Pancreas (tissue), 10 donors: ENCODE results near the gene ZNF83. TPM values are rescaled to one million over a fixed set of nuclear protein-coding genes. Genes with fewer than 3 reads are reported as not detected.

Experiments used
- ATAC-seq, 4 donors: fragments of 200-7000 bp; cut with Tn5 transposase; one replicate each; pipeline versions ENCODE4 v1.8.0 to v1.9.1; 2020; ENCODE audit warnings: mild to moderate bottlenecking in 4 of 4, moderate library complexity in 4 of 4
- DNase-seq, 6 donors: peaks; one replicate each; pipeline ENCODE4 v3.0.0-alpha.2; 2020
- FAIRE-seq: peaks from 2 replicates; lab custom pipeline; 2012; peaks lifted over from hg19 to GRCh38; lab: Jason Lieb, UNC
- H3K27ac ChIP-seq, 4 donors: fragments of 200-600 bp; sonication (generic); 1 replicate in 3 of 4; 2 replicates in 1 of 4; pipeline versions ENCODE4 v1.5.0 to v1.8.0; 2020
- H3K27me3 ChIP-seq, 4 donors: fragments of 200-600 bp; one replicate each; pipeline ENCODE4 v1.8.0; 2021
- H3K36me3 ChIP-seq, 3 donors: fragments of 200-600 bp; sonication (generic) in 1 of 3; one replicate each; pipeline versions ENCODE4 v1.5.0 to v1.8.0; 2020 to 2021
- H3K4me1 ChIP-seq, 3 donors: fragments of 200-600 bp; one replicate each; pipeline ENCODE4 v1.8.0; 2021
- H3K4me3 ChIP-seq, 4 donors: fragments of 200-600 bp; sonication (generic) in 2 of 4; one replicate each; pipeline versions ENCODE4 v1.5.0 to v1.8.0; 2020 to 2021
- H3K9me3 ChIP-seq, 4 donors: fragments of 200-600 bp; one replicate each; pipeline ENCODE4 v1.8.0; 2021
- WGBS, 2 donors: extraction: QIAGEN DNeasy Blood & Tissue Kit; methylation state at CpG; one replicate each; pipeline ENCODE4 v1.1.7; 2013; 5-methylcytosine and 5-hydroxymethylcytosine counted together
- intact Hi-C, 3 donors: fragments of 100-400 bp; cut with DNase I; formaldehyde crosslinking; loops; one replicate each; pipeline versions ENCODE4 v1.11.1 to v1.14.2; 2022
- polyA plus RNA-seq, 2 donors: library from polyadenylated mRNA; stranded (reverse); fragments of 200-250 nt; gene quantifications; one replicate each; pipeline ENCODE4 v1.2.3, GENCODE V29; 2013
- total RNA-seq, 6 donors: library from RNA; stranded (reverse); fragmentation: NEBNext Ultra II Directional in 4 of 6; extraction: Animal tissue kit (Norgen Biotek cat#: 25700) in 4 of 6; gene quantifications; one replicate each; pipeline versions ENCODE4 v1.2.1 to v1.2.4, GENCODE V29; 2021 to 2023
- TF ChIP-seq, protein P1 (sequence below), 4 donors: fragments of 200-600 bp; sonication (generic) in 3 of 4; IDR thresholded peaks; one replicate each; pipeline versions ENCODE4 v1.5.0 to v1.8.0; 2021; ENCODE audit warnings: antibody characterized with exemption in 4 of 4
- donor health status: healthy with polysubstance abuse.
- donor health status: DM: no; HTN: no; CAD: no; lungs with moderate emphysema.
- donor health status: DM: no; HTN: no; CAD: no.
- donor health status: control.
- donor health status: control.
- donor health status: Bipolar disorder and iron deficiency.
- donor health status: DM: yes; HTN: yes; CAD: no.
- donor health status: DM: no; HTN: no; CAD: no.
- donor health status: DM: no; HTN: no; CAD: no.
- donor health status: DM: yes; HTN: yes; CAD: no.

Gene ZNF83
- total and polyA plus RNA-seq, 8 donors: 8.7 to 86.8 (median 20.3) TPM

DNA sequence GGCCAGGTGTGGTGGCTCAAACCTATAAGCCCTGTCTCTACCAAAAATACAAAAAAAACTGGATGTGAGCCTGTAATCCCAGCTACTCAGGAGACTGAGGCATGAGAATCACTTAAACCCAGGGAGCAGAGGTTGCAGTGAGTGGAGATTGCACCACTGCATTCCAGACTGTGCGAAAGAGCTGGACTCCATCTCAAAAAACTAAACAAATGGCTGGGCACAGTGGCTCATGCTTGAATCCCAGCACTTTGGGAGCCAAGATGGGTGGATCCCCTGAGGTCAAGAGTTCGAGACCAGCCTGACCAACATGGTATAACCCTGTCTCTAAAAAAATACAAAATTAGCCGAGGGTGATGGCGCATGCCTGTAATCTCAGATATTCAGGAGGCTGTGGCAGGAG, 34.9 kb upstream of the ZNF83 start:
- H3K36me3 ChIP-seq: no peaks in the 10 kb centered on the region
- intact Hi-C loops: no loop called here
- no peak overlapping the region for H3K27ac ChIP-seq
- no peaks in the 10 kb centered on the region for H3K4me1 ChIP-seq
- DNase-seq (no peak), ATAC-seq (no peak), FAIRE-seq (no peak)
- H3K27me3 ChIP-seq: no peaks in the 10 kb centered on the region
- H3K9me3 ChIP-seq: no peaks in the 10 kb centered on the region
- H3K4me3 ChIP-seq: no peak overlapping the region
- TF ChIP-seq, protein P1, sequence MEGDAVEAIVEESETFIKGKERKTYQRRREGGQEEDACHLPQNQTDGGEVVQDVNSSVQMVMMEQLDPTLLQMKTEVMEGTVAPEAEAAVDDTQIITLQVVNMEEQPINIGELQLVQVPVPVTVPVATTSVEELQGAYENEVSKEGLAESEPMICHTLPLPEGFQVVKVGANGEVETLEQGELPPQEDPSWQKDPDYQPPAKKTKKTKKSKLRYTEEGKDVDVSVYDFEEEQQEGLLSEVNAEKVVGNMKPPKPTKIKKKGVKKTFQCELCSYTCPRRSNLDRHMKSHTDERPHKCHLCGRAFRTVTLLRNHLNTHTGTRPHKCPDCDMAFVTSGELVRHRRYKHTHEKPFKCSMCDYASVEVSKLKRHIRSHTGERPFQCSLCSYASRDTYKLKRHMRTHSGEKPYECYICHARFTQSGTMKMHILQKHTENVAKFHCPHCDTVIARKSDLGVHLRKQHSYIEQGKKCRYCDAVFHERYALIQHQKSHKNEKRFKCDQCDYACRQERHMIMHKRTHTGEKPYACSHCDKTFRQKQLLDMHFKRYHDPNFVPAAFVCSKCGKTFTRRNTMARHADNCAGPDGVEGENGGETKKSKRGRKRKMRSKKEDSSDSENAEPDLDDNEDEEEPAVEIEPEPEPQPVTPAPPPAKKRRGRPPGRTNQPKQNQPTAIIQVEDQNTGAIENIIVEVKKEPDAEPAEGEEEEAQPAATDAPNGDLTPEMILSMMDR (IDR thresholded peaks at IDR 0.05): no peak
- WGBS, 2 donors: 90 to 97% methylated on average over 4 of the region's 4 CpGs

DNA sequence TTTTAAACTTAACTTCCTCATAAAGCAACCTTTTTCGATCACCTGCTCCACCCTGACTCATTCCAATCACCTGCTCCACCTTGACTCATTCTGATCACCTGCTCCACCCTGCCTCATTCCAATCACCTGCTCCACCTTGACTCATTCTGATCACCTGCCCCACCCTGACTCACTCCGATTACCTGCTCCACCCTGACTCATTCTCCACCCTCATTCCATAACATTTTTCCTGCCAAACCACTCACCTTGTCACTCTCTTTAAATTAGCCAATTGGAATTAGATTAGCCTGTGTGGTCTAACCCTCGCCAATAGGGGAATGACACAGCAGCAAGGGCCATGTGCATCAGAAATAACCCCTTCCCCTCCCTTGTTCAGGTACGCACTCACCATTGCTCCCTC, 31.9 kb upstream of the ZNF83 start:
- ATAC-seq (no peak), FAIRE-seq (no peak), DNase-seq (no peak)
- WGBS, 2 donors: 83% methylated on average over 4 of the region's 4 CpGs
- H3K36me3 ChIP-seq: no peaks in the 10 kb centered on the region
- no peaks in the 10 kb centered on the region for H3K4me1 ChIP-seq
- no peaks in the 10 kb centered on the region for H3K9me3 ChIP-seq
- no peak overlapping the region for H3K4me3 ChIP-seq
- intact Hi-C loops: no loop called here
- TF ChIP-seq, protein P1 (IDR thresholded peaks at IDR 0.05): no peak
- no peak overlapping the region for H3K27ac ChIP-seq
- no peaks in the 10 kb centered on the region for H3K27me3 ChIP-seq

- Histone ChIP-seq H3K36me3 (no peaks in the 10 kb centered on the region), H3K9me3 (no peaks in the 10 kb centered on the region), H3K27ac (no peak overlapping the region), H3K27me3 (no peaks in the 10 kb centered on the region), H3K4me1 (no peaks in the 10 kb centered on the region), H3K4me3 (no peak overlapping the region)
- no peak for ATAC-seq
- no peak for FAIRE-seq
- TF ChIP-seq, protein P1 (IDR thresholded peaks at IDR 0.05): no peak
- 89 to 96% methylated on average over 5 of the region's 5 CpGs for WGBS, 2 donors
- DNase-seq: no peak
- intact Hi-C loops: no loop called here
Observed at GRCh38 chr19:52669586-52669985, 31.4 kb upstream of the ZNF83 start.

GRCh38 chr19:52667972-52668371, 29.8 kb upstream of the ZNF83 start:
- TF ChIP-seq, protein P1 (IDR thresholded peaks at IDR 0.05): no peak
- no peak overlapping the region for H3K4me3 ChIP-seq
- intact Hi-C loops: no loop called here
- DNase-seq (no peak), FAIRE-seq (no peak), ATAC-seq (no peak)
- no peaks in the 10 kb centered on the region for H3K36me3 ChIP-seq
- no peaks in the 10 kb centered on the region for H3K27me3 ChIP-seq
- no peak overlapping the region for H3K27ac ChIP-seq
- H3K4me1 ChIP-seq: no peaks in the 10 kb centered on the region
- H3K9me3 ChIP-seq: no peaks in the 10 kb centered on the region
- 79 to 83% methylated on average over 6 of the region's 6 CpGs for WGBS, 2 donors

DNA sequence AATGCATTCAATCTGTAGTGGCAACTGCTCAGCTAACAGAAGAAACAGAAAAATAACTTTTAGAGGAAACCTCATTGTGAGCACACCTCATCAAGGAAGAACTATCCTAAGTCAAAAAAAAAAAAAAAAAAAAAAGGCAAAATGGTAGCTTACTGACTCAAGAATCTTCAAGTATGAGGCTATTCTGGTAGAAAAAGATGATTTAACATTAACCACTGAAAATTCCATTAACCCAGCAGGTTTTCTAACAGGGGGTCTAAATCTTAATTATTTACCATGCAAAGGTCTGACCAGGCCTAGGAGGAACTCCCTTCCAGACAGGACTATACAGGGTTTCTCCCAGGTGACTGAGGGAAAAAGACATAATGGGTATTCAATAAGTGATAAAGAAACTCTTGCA, 28.4 kb upstream of the ZNF83 start:
- intact Hi-C loops: no loop called here
- H3K4me3 ChIP-seq: no peak overlapping the region
- DNase-seq: no peak
- no peak for FAIRE-seq
- no peaks in the 10 kb centered on the region for H3K27me3 ChIP-seq
- H3K4me1 ChIP-seq: no peaks in the 10 kb centered on the region
- no peak for ATAC-seq
- no peaks in the 10 kb centered on the region for H3K36me3 ChIP-seq
- H3K9me3 ChIP-seq: no peaks in the 10 kb centered on the region
- H3K27ac ChIP-seq: no peak overlapping the region
- TF ChIP-seq, protein P1 (IDR thresholded peaks at IDR 0.05): no peak
